ENCODE results near the gene TTC13. TPM values are rescaled to one million over a fixed set of nuclear protein-coding genes. Genes with fewer than 3 reads are reported as not detected.
"Not testable (repeated sequence)": the region's sequence is repeated elsewhere in the genome, so short reads cannot be mapped to it uniquely, and the experiment has no call there.

The TTC13 gene
- total RNA-seq, 3 donors from 2014 or later (not counting 1 experiment from before 2014, with no cell fraction given): 72.4 to 90.1 (median 80.4) TPM

- H3K36me3 Mint-ChIP-seq: no peaks in the 10 kb centered on the region
- 96% methylated on average over 4 of the region's 6 CpGs for WGBS (ENCODE audit: insufficient coverage)
Measured at GRCh38 chr1:231016234-231016633, 37.6 kb upstream of the TTC13 start.

GRCh38 chr1:231013391-231014015 lies 34.8 kb upstream of the TTC13 start:
- H3K4me3 Mint-ChIP-seq: no peak overlapping the region
- DNase-seq: no peak
- H3K4me1 Mint-ChIP-seq: no peaks in the 10 kb centered on the region
- H3K9me3 Mint-ChIP-seq: no peaks in the 10 kb centered on the region
- Histone ChIP-seq H3K4me3 (ENCODE audit: low read length) (no peak overlapping the region), H3K36me3 (ENCODE audit: control insufficient read depth, insufficient read depth, low read length) (no peaks in the 10 kb centered on the region), H3K27me3 (ENCODE audit: control insufficient read depth, insufficient read depth, low read length) (no peaks in the 10 kb centered on the region), H3K4me1 (ENCODE audit: control insufficient read depth, insufficient read depth, low read length) (no peaks in the 10 kb centered on the region), H3K27ac (ENCODE audit: low read length) (no peak overlapping the region), H3K9me3 (ENCODE audit: control insufficient read depth, insufficient read depth, low read length) (no peaks in the 10 kb centered on the region)
- intact Hi-C loops (cut with micrococcal nuclease): no loop called here
- no peak for ATAC-seq
- no peaks in the 10 kb centered on the region for H3K36me3 Mint-ChIP-seq
- H3K27me3 Mint-ChIP-seq (ENCODE audit: low read depth in 2 of 2): no peaks in the 10 kb centered on the region
- no peak overlapping the region for H3K27ac Mint-ChIP-seq
- no peak for TF ChIP-seq CTCF (IDR thresholded peaks at IDR 0.05)
- WGBS (ENCODE audit: insufficient coverage): 92% methylated on average over 3 of the region's 3 CpGs

More at GRCh38 chr1:231016234-231016633, 37.6 kb upstream of the TTC13 start:
- Mint-ChIP-seq H3K4me3 (no peak overlapping the region), H3K4me1 (peaks cover 0 to 8% of the 10 kb centered on the region in 2 donors), H3K9me3 (no peaks in the 10 kb centered on the region), H3K27me3 (ENCODE audit: low read depth in 2 of 2) (no peaks in the 10 kb centered on the region), H3K27ac (no peak overlapping the region)
- intact Hi-C loops (cut with micrococcal nuclease): no loop called here
- no peak for ATAC-seq
- H3K27me3 ChIP-seq (ENCODE audit: control insufficient read depth, insufficient read depth, low read length): no peaks in the 10 kb centered on the region
- no peak for DNase-seq
- peaks cover 4% of the 10 kb centered on the region for H3K4me1 ChIP-seq (ENCODE audit: control insufficient read depth, insufficient read depth, low read length)
- no peak overlapping the region for H3K4me3 ChIP-seq (ENCODE audit: low read length)
- no peaks in the 10 kb centered on the region for H3K9me3 ChIP-seq (ENCODE audit: control insufficient read depth, insufficient read depth, low read length)
- no peaks in the 10 kb centered on the region for H3K36me3 ChIP-seq (ENCODE audit: control insufficient read depth, insufficient read depth, low read length)
- no peak for TF ChIP-seq CTCF (IDR thresholded peaks at IDR 0.05)
- H3K27ac ChIP-seq (ENCODE audit: low read length): no peak overlapping the region

GRCh38 chr1:231011963-231012362 lies 33.3 kb upstream of the TTC13 start:
- Mint-ChIP-seq H3K36me3 (no peaks in the 10 kb centered on the region), H3K27me3 (ENCODE audit: low read depth in 2 of 2) (no peaks in the 10 kb centered on the region), H3K4me1 (no peaks in the 10 kb centered on the region), H3K9me3 (no peaks in the 10 kb centered on the region), H3K4me3 (no peak overlapping the region), H3K27ac (no peak overlapping the region)
- H3K9me3 ChIP-seq (ENCODE audit: control insufficient read depth, insufficient read depth, low read length): no peaks in the 10 kb centered on the region
- no peaks in the 10 kb centered on the region for H3K27me3 ChIP-seq (ENCODE audit: control insufficient read depth, insufficient read depth, low read length)
- no peak overlapping the region for H3K27ac ChIP-seq (ENCODE audit: low read length)
- ATAC-seq (no peak), DNase-seq (no peak)
- intact Hi-C loops (cut with micrococcal nuclease): no loop called here
- no peaks in the 10 kb centered on the region for H3K36me3 ChIP-seq (ENCODE audit: control insufficient read depth, insufficient read depth, low read length)
- H3K4me1 ChIP-seq (ENCODE audit: control insufficient read depth, insufficient read depth, low read length): no peaks in the 10 kb centered on the region
- no peak overlapping the region for H3K4me3 ChIP-seq (ENCODE audit: low read length)
- WGBS (ENCODE audit: insufficient coverage): 91% methylated on average over 5 of the region's 5 CpGs
- TF ChIP-seq CTCF (IDR thresholded peaks at IDR 0.05): no peak

GRCh38 chr1:231011360-231011759 lies 32.7 kb upstream of the TTC13 start:
- H3K27me3 Mint-ChIP-seq (ENCODE audit: low read depth in 2 of 2): no peaks in the 10 kb centered on the region
- H3K27ac Mint-ChIP-seq: no peak overlapping the region
- no peaks in the 10 kb centered on the region for H3K9me3 ChIP-seq (ENCODE audit: control insufficient read depth, insufficient read depth, low read length)
- H3K27me3 ChIP-seq (ENCODE audit: control insufficient read depth, insufficient read depth, low read length): no peaks in the 10 kb centered on the region
- no peaks in the 10 kb centered on the region for H3K4me1 Mint-ChIP-seq
- intact Hi-C loops (cut with micrococcal nuclease): no loop called here
- H3K27ac ChIP-seq (ENCODE audit: low read length): no peak overlapping the region
- H3K36me3 ChIP-seq (ENCODE audit: control insufficient read depth, insufficient read depth, low read length): no peaks in the 10 kb centered on the region
- no peak overlapping the region for H3K4me3 ChIP-seq (ENCODE audit: low read length)
- DNase-seq (no peak), ATAC-seq (peak in 1 of 3 donors; percentile 44)
- H3K4me1 ChIP-seq (ENCODE audit: control insufficient read depth, insufficient read depth, low read length): no peaks in the 10 kb centered on the region
- H3K4me3 Mint-ChIP-seq: no peak overlapping the region
- WGBS (ENCODE audit: insufficient coverage): 95% methylated on average over 2 of the region's 2 CpGs
- no peaks in the 10 kb centered on the region for H3K9me3 Mint-ChIP-seq
- peaks cover 3% of the 10 kb centered on the region for H3K36me3 Mint-ChIP-seq
- no peak for TF ChIP-seq CTCF (IDR thresholded peaks at IDR 0.05)

- H3K36me3 Mint-ChIP-seq: peaks cover 35% of the 10 kb centered on the region
- H3K27ac Mint-ChIP-seq; intact Hi-C loops (cut with micrococcal nuclease); H3K27me3 Mint-ChIP-seq (ENCODE audit: low read depth in 2 of 2); H3K27me3 ChIP-seq (ENCODE audit: control insufficient read depth, insufficient read depth, low read length); H3K9me3 ChIP-seq (ENCODE audit: control insufficient read depth, insufficient read depth, low read length); H3K4me1 Mint-ChIP-seq; H3K4me3 Mint-ChIP-seq; ATAC-seq; H3K36me3 ChIP-seq (ENCODE audit: control insufficient read depth, insufficient read depth, low read length); DNase-seq; H3K27ac ChIP-seq (ENCODE audit: low read length); H3K4me3 ChIP-seq (ENCODE audit: low read length); H3K4me1 ChIP-seq (ENCODE audit: control insufficient read depth, insufficient read depth, low read length): not testable (repeated sequence)
- WGBS (ENCODE audit: insufficient coverage): 29% methylated on average over 1 of the region's 1 CpG
- peaks cover 8 to 21% of the 10 kb centered on the region in 2 donors for H3K9me3 Mint-ChIP-seq
Measured at GRCh38 chr1:231007535-231007934, 28.9 kb upstream of the TTC13 start.

All from natural killer cell (primary cell).